ENCODE results near the gene BCL10. TPM values are rescaled to one million over a fixed set of nuclear protein-coding genes. Genes with fewer than 3 reads are reported as not detected.

Gene BCL10
- total RNA-seq, 1 donor from 2014 or later, result 36.4 TPM

DNA sequence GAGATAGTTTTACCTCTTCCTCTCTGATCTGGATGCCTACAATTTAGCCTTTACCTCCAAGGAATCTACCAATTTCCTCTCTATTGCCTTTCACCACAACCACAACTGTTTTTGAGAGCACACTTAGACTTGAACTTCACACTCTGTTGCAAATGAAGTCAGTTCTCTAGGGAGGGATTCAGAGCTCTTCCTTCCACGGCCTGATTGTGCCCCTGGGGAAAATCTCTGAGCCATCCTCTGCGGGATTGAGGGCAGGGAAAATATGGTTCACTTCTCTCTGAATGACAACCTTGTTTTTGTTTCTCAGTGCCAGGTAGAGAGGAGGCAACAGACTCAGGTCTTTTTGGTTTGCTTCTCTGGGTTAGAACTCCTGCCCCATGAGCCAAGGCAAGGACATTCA is 35.4 kb upstream of the BCL10 start:
- Histone ChIP-seq H3K9me3 (ENCODE audit: insufficient read depth, low read depth, low read length) (no peaks in the 10 kb centered on the region), H3K9ac (ENCODE audit: low read length) (no peak overlapping the region), H3K27ac (ENCODE audit: low read depth, low read length) (no peak overlapping the region), H3K27me3 (ENCODE audit: insufficient read depth, low read length) (no peaks in the 10 kb centered on the region), H3K79me2 (ENCODE audit: insufficient read depth, low read length) (no peaks in the 10 kb centered on the region), H4K20me1 (ENCODE audit: insufficient read depth, low read length) (no peaks in the 10 kb centered on the region), H3K4me3 (ENCODE audit: insufficient read depth, low read depth, low read length) (no peak overlapping the region), H3K4me2 (ENCODE audit: low read length) (no peak overlapping the region), H3K4me1 (ENCODE audit: insufficient read depth, low read length) (peaks cover 46% of the 10 kb centered on the region), H3K36me3 (ENCODE audit: insufficient read depth, low read length) (no peaks in the 10 kb centered on the region), H2AFZ (ENCODE audit: low read depth, low read length) (no peak overlapping the region)
- Mint-ChIP-seq H3K9me3 (ENCODE audit: unreplicated experiment) (no peaks in the 10 kb centered on the region), H3K4me1 (ENCODE audit: low read depth, unreplicated experiment) (peaks cover 36% of the 10 kb centered on the region), H3K36me3 (ENCODE audit: low read depth, unreplicated experiment) (peaks cover 7% of the 10 kb centered on the region), H3K4me3 (ENCODE audit: unreplicated experiment) (peak overlapping the region; percentile 42), H3K27me3 (ENCODE audit: low read depth, unreplicated experiment) (no peaks in the 10 kb centered on the region), H3K27ac (ENCODE audit: unreplicated experiment) (no peak overlapping the region)
- TF ChIP-seq, protein P1, sequence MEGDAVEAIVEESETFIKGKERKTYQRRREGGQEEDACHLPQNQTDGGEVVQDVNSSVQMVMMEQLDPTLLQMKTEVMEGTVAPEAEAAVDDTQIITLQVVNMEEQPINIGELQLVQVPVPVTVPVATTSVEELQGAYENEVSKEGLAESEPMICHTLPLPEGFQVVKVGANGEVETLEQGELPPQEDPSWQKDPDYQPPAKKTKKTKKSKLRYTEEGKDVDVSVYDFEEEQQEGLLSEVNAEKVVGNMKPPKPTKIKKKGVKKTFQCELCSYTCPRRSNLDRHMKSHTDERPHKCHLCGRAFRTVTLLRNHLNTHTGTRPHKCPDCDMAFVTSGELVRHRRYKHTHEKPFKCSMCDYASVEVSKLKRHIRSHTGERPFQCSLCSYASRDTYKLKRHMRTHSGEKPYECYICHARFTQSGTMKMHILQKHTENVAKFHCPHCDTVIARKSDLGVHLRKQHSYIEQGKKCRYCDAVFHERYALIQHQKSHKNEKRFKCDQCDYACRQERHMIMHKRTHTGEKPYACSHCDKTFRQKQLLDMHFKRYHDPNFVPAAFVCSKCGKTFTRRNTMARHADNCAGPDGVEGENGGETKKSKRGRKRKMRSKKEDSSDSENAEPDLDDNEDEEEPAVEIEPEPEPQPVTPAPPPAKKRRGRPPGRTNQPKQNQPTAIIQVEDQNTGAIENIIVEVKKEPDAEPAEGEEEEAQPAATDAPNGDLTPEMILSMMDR (IDR thresholded peaks at IDR 0.05; ENCODE audit: insufficient read depth, low read depth, low read length), result no peak
- no peak for TF ChIP-seq EZH2 (IDR thresholded peaks at IDR 0.05; ENCODE audit: insufficient read depth, low read length)
- no peak for FAIRE-seq
- DNase-seq (ENCODE audit: low read depth), result no peak

DNA sequence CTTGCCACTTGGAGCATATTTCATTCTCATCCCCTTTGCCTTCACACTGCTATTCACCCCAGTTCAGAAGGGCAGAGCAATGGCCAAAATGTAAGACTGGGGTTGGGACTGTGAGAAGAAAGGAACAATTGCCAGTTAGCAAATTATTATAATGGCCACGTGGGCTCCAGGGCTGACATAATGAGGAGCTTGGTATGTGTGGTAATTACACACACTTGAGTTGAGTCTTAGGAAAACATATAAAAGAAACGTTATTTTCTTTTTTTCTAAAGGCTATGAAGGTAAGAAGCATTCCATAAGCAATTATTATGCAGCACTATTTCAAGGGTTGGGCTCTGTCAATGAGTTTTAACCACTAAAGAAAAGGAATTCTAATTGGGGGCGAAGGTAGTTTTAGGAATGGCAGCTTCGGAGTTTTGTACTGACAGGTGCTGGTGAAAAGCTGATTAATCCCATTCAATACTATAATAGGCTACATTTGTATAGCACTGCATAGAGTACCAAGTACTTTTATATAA is 32.5 kb upstream of the BCL10 start:
- Histone ChIP-seq H3K36me3 (ENCODE audit: insufficient read depth, low read length) (no peaks in the 10 kb centered on the region), H3K27me3 (ENCODE audit: insufficient read depth, low read length) (no peaks in the 10 kb centered on the region), H3K4me2 (ENCODE audit: low read length) (peak overlapping the region; percentile 59), H3K9ac (ENCODE audit: low read length) (no peak overlapping the region), H3K9me3 (ENCODE audit: insufficient read depth, low read depth, low read length) (no peaks in the 10 kb centered on the region), H3K4me1 (ENCODE audit: insufficient read depth, low read length) (peaks cover 20% of the 10 kb centered on the region), H2AFZ (ENCODE audit: low read depth, low read length) (no peak overlapping the region), H4K20me1 (ENCODE audit: insufficient read depth, low read length) (no peaks in the 10 kb centered on the region), H3K4me3 (ENCODE audit: insufficient read depth, low read depth, low read length) (no peak overlapping the region), H3K27ac (ENCODE audit: low read depth, low read length) (no peak overlapping the region), H3K79me2 (ENCODE audit: insufficient read depth, low read length) (no peaks in the 10 kb centered on the region)
- no peak for DNase-seq (ENCODE audit: low read depth)
- Mint-ChIP-seq H3K4me1 (ENCODE audit: low read depth, unreplicated experiment) (peaks cover 16% of the 10 kb centered on the region), H3K4me3 (ENCODE audit: unreplicated experiment) (no peak overlapping the region), H3K27me3 (ENCODE audit: low read depth, unreplicated experiment) (no peaks in the 10 kb centered on the region), H3K36me3 (ENCODE audit: low read depth, unreplicated experiment) (no peaks in the 10 kb centered on the region), H3K9me3 (ENCODE audit: unreplicated experiment) (no peaks in the 10 kb centered on the region), H3K27ac (ENCODE audit: unreplicated experiment) (no peak overlapping the region)
- TF ChIP-seq, protein P1 (IDR thresholded peaks at IDR 0.05; ENCODE audit: insufficient read depth, low read depth, low read length), result no peak
- TF ChIP-seq EZH2 (IDR thresholded peaks at IDR 0.05; ENCODE audit: insufficient read depth, low read length), result no peak
- FAIRE-seq, result no peak

DNA sequence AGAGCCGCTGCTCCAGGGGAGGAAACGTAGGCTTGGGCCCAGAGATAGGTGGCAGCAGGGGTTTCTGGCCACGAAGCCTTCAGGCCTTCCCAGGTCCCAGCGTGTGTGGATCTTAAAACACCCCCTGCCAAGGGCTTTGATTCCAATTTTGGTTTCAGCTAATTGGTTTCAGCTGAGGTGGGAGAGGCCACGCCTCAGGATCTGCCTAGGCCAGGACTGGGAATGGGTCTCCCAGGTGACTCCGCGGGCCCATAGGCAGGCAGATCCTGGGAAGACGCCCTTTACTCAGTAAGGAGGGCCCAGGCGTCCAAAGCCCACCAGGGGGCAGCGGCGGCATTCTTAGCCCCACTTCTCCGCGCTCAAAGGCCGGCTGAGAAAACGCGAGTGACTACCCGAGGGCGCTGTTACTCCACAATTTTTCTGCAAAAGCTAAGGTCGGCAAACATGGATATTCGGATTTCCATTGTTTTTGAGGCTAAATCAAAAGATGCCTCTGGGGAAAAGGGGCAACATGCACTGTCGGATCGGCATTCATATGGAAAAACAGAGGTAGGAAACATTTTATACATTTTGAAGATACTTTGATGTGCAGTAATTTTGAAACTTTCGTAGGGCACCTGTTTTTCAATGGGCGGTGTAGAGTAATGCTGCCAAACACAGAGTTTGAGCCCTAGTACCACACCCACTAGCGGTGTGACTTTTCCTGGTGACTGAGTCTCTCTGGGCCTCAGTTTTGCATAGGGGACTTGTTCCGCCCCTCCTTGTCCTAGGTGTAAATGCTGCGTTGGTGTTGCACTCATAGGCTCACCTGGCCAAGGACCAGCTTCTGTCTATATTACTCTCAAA is 31.8 kb upstream of the BCL10 start:
- no peak overlapping the region for H3K4me3 Mint-ChIP-seq (ENCODE audit: unreplicated experiment)
- Histone ChIP-seq H3K79me2 (ENCODE audit: insufficient read depth, low read length) (no peaks in the 10 kb centered on the region), H2AFZ (ENCODE audit: low read depth, low read length) (no peak overlapping the region), H3K36me3 (ENCODE audit: insufficient read depth, low read length) (no peaks in the 10 kb centered on the region), H3K9ac (ENCODE audit: low read length) (peak overlapping the region; percentile 37), H4K20me1 (ENCODE audit: insufficient read depth, low read length) (no peaks in the 10 kb centered on the region), H3K4me2 (ENCODE audit: low read length) (peak overlapping the region; percentile 59), H3K4me3 (ENCODE audit: insufficient read depth, low read depth, low read length) (no peak overlapping the region), H3K27me3 (ENCODE audit: insufficient read depth, low read length) (no peaks in the 10 kb centered on the region), H3K9me3 (ENCODE audit: insufficient read depth, low read depth, low read length) (no peaks in the 10 kb centered on the region), H3K27ac (ENCODE audit: low read depth, low read length) (no peak overlapping the region), H3K4me1 (ENCODE audit: insufficient read depth, low read length) (peaks cover 13% of the 10 kb centered on the region)
- FAIRE-seq (peak; percentile 17), DNase-seq (ENCODE audit: low read depth) (peak; percentile 66)
- peaks cover 10% of the 10 kb centered on the region for H3K4me1 Mint-ChIP-seq (ENCODE audit: low read depth, unreplicated experiment)
- H3K27ac Mint-ChIP-seq (ENCODE audit: unreplicated experiment), result no peak overlapping the region
- no peaks in the 10 kb centered on the region for H3K36me3 Mint-ChIP-seq (ENCODE audit: low read depth, unreplicated experiment)
- H3K27me3 Mint-ChIP-seq (ENCODE audit: low read depth, unreplicated experiment), result no peaks in the 10 kb centered on the region
- no peaks in the 10 kb centered on the region for H3K9me3 Mint-ChIP-seq (ENCODE audit: unreplicated experiment)
- TF ChIP-seq, protein P1 (IDR thresholded peaks at IDR 0.05; ENCODE audit: insufficient read depth, low read depth, low read length), result peak; percentile 91
- TF ChIP-seq EZH2 (IDR thresholded peaks at IDR 0.05; ENCODE audit: insufficient read depth, low read length), result no peak

Data from astrocyte (in vitro differentiated cells and primary cell).